ENCODE results near the gene CTRB1.
A peak's percentile ranks its signal among the peaks of the same experiment; 100 is the strongest.

The CTRB1 gene

DNA sequence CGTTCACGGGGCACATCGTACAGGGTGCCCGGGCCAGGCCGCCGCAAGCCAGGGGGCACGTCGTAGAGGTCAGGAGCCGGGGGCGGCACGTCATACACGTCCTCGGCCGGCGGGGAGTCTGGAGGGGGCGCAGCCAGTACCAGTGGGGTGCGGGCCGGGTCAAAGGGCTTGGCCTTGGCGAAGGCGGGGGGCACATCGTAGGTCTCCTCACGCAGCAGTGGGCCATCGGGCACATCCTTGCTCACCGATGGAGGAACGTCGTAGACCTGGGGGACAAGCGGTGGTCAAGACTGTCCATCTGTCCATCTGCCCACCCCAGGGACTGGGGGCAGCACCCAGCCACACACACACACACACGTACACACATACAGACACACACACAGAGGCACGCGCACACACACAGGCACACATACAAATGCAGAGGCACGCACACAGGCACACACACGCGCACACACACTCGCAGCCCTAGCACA is 17.0 kb downstream of the CTRB1 start:
- TF ChIP-seq, protein P1, sequence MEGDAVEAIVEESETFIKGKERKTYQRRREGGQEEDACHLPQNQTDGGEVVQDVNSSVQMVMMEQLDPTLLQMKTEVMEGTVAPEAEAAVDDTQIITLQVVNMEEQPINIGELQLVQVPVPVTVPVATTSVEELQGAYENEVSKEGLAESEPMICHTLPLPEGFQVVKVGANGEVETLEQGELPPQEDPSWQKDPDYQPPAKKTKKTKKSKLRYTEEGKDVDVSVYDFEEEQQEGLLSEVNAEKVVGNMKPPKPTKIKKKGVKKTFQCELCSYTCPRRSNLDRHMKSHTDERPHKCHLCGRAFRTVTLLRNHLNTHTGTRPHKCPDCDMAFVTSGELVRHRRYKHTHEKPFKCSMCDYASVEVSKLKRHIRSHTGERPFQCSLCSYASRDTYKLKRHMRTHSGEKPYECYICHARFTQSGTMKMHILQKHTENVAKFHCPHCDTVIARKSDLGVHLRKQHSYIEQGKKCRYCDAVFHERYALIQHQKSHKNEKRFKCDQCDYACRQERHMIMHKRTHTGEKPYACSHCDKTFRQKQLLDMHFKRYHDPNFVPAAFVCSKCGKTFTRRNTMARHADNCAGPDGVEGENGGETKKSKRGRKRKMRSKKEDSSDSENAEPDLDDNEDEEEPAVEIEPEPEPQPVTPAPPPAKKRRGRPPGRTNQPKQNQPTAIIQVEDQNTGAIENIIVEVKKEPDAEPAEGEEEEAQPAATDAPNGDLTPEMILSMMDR (conservative IDR thresholded peaks at IDR 0.05; ENCODE audit: low read depth, low read length): no peak
- H3K4me3 ChIP-seq (ENCODE audit: low read length): no peak overlapping the region
- no peak for DNase-seq (ENCODE audit: low read depth)

DNA sequence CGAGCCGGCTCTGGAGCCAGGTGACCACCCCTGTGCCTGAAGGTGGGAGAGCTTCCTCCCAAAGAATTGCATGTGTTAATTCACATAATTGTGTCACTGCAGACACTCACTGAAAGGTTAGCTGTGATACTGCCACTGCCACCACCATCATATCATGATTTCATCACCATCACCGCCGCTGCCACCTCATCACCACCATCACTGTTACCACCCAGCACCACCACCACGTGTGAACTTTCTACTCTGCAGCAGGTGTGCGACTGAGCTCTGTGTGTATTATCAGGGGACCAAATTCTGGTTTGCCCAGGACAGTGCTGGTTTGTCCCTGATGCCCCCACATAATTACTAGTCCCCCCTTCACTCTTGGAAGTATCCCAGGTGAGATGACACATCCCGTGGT is 17.4 kb downstream of the CTRB1 start:
- H3K4me3 ChIP-seq (ENCODE audit: low read length): no peak overlapping the region
- TF ChIP-seq, protein P1 (conservative IDR thresholded peaks at IDR 0.05; ENCODE audit: low read depth, low read length): no peak
- DNase-seq (ENCODE audit: low read depth): no peak

DNA sequence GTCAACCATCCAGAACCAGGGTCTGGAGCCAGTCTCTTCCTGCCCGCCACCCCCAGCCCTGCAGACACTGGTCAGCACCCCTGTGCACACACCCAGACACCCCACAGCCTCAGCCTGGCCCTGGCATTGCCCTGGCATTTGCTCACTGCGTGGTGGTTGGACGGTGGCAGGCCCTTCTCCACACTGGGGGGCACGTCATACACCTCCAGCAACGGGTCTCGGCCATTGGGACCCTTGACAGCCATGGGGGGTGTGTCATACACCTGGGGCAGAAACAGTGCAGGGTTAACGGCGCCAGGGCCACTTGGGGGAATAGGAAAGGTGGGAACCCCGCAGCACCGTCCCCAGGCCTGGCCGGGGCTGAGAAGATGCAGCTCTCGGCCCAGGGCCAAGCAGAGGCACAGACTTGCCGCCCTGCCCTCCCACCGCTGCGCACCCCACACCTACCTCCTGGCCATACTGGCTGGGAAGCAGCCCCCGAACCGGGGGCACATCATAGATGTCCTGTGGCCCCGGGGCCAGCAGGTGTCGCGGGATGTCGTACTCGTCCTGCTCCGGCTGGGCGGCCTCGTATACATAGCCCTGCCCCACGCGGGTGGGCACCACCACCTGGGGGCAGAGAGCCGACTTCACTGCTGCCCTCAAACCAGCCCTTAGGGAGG is 18.1 kb downstream of the CTRB1 start:
- TF ChIP-seq, protein P1 (conservative IDR thresholded peaks at IDR 0.05; ENCODE audit: low read depth, low read length): no peak
- H3K4me3 ChIP-seq (ENCODE audit: low read length): no peak overlapping the region
- DNase-seq (ENCODE audit: low read depth): no peak

DNA sequence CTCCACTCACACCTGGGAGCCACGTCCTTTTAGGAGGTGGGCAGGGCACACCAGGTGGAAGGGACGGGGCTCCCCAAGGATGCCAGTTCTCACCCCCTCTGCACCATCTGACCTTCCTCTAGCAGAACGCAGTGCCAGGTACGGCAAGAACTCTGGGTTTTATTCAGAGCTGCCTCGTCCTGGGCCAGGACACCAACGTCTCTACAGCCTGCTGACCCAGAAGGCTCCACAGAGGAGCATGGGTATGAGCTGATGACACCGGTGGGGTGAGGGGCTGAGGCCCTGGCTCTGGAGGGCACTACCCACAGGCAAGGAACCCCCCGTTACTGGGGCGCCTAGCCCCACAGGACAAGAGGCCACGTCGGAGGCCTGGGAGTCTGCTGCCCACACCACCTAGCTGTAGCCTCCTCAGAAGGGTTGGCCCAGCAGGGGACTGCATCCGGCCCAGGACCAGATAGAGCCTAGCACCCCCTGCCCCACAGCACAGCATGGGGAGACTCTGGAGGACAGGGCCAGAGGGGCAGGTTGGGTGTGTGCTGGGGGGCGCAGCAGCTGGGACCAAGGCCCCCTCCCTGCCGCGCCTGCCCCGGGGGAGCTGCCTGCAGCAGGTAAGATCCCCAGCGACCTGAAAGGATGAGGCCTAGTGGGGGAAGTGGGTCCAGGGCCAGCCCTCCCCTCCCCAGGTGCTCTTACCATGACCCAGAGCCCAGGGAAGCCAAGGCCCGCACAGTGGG is 18.8 kb downstream of the CTRB1 start:
- TF ChIP-seq, protein P1 (conservative IDR thresholded peaks at IDR 0.05; ENCODE audit: low read depth, low read length): no peak
- no peak for DNase-seq (ENCODE audit: low read depth)
- no peak overlapping the region for H3K4me3 ChIP-seq (ENCODE audit: low read length)

DNA sequence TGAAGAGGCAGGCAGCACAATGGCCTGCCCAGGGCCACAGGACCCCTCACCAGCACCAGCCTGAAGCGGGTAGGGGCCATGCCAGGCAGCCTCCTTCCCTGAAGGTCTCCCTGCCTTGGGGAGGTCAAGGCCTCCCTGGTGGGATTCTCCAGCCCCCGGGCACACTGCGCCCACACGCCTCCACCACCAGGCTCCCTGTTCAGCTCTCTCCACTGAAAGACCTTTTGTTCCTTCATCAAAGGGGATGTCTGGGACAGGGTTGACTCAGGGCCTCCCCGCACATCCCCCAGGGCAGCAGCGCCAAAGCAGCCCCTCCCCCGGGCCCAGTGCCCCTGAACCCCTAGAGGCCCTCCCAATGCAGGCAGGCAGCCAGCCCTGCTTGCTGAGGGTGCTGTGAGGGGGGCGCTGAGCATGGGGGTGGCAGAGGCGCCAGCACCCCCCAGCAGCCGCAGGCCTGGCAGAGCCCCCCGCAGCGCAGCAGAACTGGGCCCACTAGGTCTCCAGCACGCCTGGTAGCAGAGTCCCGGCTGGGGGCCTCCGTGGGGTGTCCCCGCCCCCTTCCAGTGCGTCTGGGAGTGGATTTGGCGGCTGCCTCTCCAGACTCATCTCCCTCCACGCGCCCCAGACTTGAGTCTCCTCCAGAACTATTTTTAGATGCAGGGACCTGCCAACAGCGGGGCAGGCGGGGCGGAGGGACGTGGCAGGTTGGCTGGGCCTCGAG is 19.5 kb downstream of the CTRB1 start:
- TF ChIP-seq, protein P1 (conservative IDR thresholded peaks at IDR 0.05; ENCODE audit: low read depth, low read length): no peak
- H3K4me3 ChIP-seq (ENCODE audit: low read length): no peak overlapping the region
- DNase-seq (ENCODE audit: low read depth): peak; percentile 76

DNA sequence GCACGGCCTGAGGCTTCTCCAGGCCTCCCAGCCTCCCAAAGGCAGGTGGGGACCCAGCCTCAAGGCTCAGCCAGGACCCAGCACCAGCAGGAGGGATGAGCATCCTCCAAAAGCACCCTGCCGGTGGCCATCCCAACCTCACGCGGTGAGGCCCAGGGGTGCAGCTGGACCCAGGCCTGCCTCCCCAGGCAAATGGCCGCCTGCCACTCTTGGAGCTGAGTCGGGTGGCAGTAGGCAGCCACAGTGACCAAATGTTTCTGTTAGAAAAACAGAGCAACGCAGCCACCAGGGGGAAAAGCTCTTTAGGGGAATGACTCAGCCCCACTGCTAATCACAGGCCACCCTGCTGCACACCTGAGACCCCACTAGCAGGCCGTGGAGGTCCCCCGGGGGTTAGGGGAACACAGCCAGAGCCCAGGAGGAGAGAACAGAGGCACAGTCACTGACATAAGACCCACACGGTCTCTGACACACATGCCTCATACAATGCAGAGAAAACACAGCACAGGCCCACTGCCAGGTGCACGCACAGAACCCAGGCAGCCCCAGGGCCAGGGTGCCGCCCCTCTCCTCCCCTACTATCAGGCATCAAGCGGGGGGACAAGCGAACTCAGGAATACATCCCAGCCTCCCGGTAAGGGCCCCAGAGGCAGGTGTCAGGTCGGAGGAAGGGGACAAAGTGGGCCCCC is 20.2 kb downstream of the CTRB1 start:
- TF ChIP-seq, protein P1 (conservative IDR thresholded peaks at IDR 0.05; ENCODE audit: low read depth, low read length): peak; percentile 32
- DNase-seq (ENCODE audit: low read depth): no peak
- no peak overlapping the region for H3K4me3 ChIP-seq (ENCODE audit: low read length)

Data from retinal pigment epithelial cell (primary cell).